Adrenal gland (tissue), 5 donors: Measurements from ENCODE around the gene IGFL3.

Experiments
- POLR2A ChIP-seq, 2 donors: fragments of 450-650 bp; IDR thresholded peaks; one replicate each; pipeline ENCODE4 v1.6.1; 2017; ENCODE audit warnings: antibody characterized with exemption in 2 of 2, mild to moderate bottlenecking in 2 of 2, moderate library complexity in 1 of 2
- TF ChIP-seq, protein P1 (sequence below), 6 experiments: fragments of 450-650 bp in 4 of 6; fragments of 200-600 bp in 2 of 6; sonication (generic) in 1 of 6; IDR thresholded peaks; 1 replicate in 5 of 6; 2 replicates in 1 of 6; pipeline versions ENCODE4 v1.5.1 to v1.8.0; 2016 to 2021; ENCODE audit warnings: antibody characterized with exemption in 6 of 6, mild to moderate bottlenecking in 2 of 6, moderate library complexity in 1 of 6
- donor health status: DM: no; HTN: no; CAD: no.

DNA sequence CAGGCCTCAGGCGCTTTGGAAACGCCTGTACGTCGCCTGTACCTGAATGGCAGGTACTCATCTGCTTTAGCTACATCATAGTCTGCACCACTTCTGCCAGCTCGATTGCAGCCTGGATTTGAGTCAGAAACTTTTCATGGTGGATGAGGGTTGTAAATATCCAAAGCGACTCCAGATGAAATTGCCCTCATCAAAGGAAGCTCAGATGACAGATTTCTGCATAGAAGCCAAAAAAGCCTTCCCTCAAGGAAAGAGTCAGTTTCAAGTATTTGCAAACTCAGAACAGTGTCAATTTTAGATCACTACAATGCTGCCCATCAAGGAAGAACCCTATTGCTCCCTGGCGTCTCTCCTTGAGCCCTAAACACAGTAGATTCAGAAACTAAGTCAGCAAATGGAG, 44.9 kb downstream of the IGFL3 start:
- TF ChIP-seq, protein P1, sequence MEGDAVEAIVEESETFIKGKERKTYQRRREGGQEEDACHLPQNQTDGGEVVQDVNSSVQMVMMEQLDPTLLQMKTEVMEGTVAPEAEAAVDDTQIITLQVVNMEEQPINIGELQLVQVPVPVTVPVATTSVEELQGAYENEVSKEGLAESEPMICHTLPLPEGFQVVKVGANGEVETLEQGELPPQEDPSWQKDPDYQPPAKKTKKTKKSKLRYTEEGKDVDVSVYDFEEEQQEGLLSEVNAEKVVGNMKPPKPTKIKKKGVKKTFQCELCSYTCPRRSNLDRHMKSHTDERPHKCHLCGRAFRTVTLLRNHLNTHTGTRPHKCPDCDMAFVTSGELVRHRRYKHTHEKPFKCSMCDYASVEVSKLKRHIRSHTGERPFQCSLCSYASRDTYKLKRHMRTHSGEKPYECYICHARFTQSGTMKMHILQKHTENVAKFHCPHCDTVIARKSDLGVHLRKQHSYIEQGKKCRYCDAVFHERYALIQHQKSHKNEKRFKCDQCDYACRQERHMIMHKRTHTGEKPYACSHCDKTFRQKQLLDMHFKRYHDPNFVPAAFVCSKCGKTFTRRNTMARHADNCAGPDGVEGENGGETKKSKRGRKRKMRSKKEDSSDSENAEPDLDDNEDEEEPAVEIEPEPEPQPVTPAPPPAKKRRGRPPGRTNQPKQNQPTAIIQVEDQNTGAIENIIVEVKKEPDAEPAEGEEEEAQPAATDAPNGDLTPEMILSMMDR (IDR thresholded peaks at IDR 0.05), result no peak
- TF ChIP-seq POLR2A (IDR thresholded peaks at IDR 0.05), result no peak
